Measurements from ENCODE around the gene B3GAT3.

B3GAT3 gene

GRCh38 chr11:62656796-62657429, 35.1 kb upstream of the B3GAT3 start:
- CTCF ChIA-PET: interaction anchor here (0.7 to 1.6 kb wide), 5 partner anchors 18 to 104 kb away, joined by 3 to 9 read pairs (median 3); partner anchors contain the start of gene TUT1
- no peak overlapping the region for H3K27ac ChIP-seq (ENCODE audit: extremely low read depth, low read depth, low read length)
- no peaks in the 10 kb centered on the region for H3K9me3 ChIP-seq (ENCODE audit: control insufficient read depth, insufficient read depth, low read depth, low read length)
- POLR2A ChIA-PET: interaction anchor here (1.0 to 4.6 kb wide), 6 partner anchors 8 to 184 kb away, joined by 3 to 72 read pairs (median 9); partner anchors contain the start of genes C11orf98, CSKMT, GANAB and LBHD1
- TF ChIP-seq SETDB1 (IDR thresholded peaks at IDR 0.05; ENCODE audit: insufficient read length, low read length) (no peak), ZNF132 (tag by site-specific recombination; IDR thresholded peaks at IDR 0.05; ENCODE audit: borderline replicate concordance) (no peak), ZNF692 (tag by site-specific recombination; IDR thresholded peaks at IDR 0.05) (no peak), ZNF626 (tag by site-specific recombination; IDR thresholded peaks at IDR 0.05) (no peak), ZNF223 (tag by site-specific recombination; IDR thresholded peaks at IDR 0.05) (no peak), ZNF501 (tag by site-specific recombination; IDR thresholded peaks at IDR 0.05) (no peak), ZNF837 (tag by site-specific recombination; IDR thresholded peaks at IDR 0.05) (no peak)
- no peaks in the 10 kb centered on the region for H3K36me3 ChIP-seq (ENCODE audit: control insufficient read depth in 2 of 2, insufficient read depth in 1 of 2, low read length in 2 of 2)
- H3K4me3 ChIP-seq (ENCODE audit: low read depth, low read length): no peak overlapping the region
- no peaks in the 10 kb centered on the region for H3K4me1 ChIP-seq (ENCODE audit: control insufficient read depth, insufficient read depth, low read length)

GRCh38 chr11:62654297-62654696, 32.5 kb upstream of the B3GAT3 start:
- Histone ChIP-seq H3K36me3 (ENCODE audit: control insufficient read depth in 2 of 2, insufficient read depth in 1 of 2, low read length in 2 of 2) (peaks cover 0 to 12% of the 10 kb centered on the region in 2 experiments; a peak in 1 of 3 replicates), H3K4me1 (ENCODE audit: control insufficient read depth, insufficient read depth, low read length) (no peaks in the 10 kb centered on the region), H3K4me3 (ENCODE audit: low read depth, low read length) (no peak overlapping the region), H3K27ac (ENCODE audit: extremely low read depth, low read depth, low read length) (peak overlapping the region; percentile 22; the same call in 1 of the 2 replicates), H3K9me3 (ENCODE audit: control insufficient read depth, insufficient read depth, low read depth, low read length) (no peaks in the 10 kb centered on the region)
- TF ChIP-seq ZNF121 (tag by site-specific recombination; IDR thresholded peaks at IDR 0.05): peak; percentile 77; the same call in 1 of the 2 replicates
- no peak for TF ChIP-seq ZNF624 (tag by site-specific recombination; IDR thresholded peaks at IDR 0.05)
- ChIA-PET POLR2A (interaction anchor here (1.8 to 4.6 kb wide), 4 partner anchors 11 to 80 kb away, joined by 5 to 72 read pairs (median 30); partner anchors contain the start of genes B3GAT3, C11orf98, CSKMT and EEF1G), CTCF (interaction anchor here (1.2 to 1.7 kb wide), 3 partner anchors 10 to 132 kb away, joined by 3 read pairs; no protein-coding TSS in a partner anchor)

DNA sequence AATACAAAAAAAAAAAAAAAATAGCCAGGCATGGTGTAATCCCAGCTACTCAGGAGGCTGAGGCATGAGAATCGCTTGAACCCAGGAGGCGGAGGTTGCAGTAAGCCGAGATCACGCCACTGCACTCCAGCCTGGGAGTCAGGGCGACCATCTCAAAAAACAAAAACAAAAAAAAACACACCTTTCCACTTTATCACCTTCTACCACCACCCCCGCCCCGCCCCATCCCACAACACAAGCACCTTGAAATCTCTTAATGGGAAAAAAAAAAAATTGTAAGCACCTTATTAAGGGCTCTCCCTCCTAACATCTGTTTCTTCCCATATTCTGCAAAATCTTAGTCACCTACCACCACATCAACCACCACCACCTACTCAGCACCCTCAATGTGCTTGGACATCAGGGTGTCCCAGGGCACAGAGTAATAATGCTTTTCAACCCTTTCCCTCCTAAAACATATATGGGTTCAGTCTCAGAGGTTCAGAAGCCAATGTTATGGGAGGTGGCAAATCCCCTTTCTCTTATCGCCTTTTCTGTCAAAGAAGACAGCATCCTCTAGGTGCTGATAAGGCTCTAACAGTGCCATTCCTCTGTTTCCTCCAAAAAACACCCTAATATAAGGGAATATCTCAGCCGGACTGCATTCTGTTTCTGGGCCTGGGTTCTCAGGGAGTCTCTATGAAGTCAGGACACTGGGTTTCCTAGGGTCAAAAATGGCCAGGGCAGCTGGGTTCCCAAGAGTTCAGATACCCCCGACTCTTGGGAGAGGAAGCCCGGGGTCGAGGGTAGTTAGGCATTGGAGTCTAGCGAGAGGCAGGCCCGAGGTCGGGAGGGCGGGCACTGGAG, 30.6 kb upstream of the B3GAT3 start:
- Histone ChIP-seq H3K9me3 (ENCODE audit: control insufficient read depth, insufficient read depth, low read depth, low read length) (no peaks in the 10 kb centered on the region), H3K27ac (ENCODE audit: extremely low read depth, low read depth, low read length) (peak overlapping the region; percentile 70), H3K36me3 (ENCODE audit: control insufficient read depth in 2 of 2, insufficient read depth in 1 of 2, low read length in 2 of 2) (peaks cover 0 to 31% of the 10 kb centered on the region in 2 experiments; a peak in 1 of 3 replicates), H3K4me3 (ENCODE audit: low read depth, low read length) (peak overlapping the region; percentile 99), H3K4me1 (ENCODE audit: control insufficient read depth, insufficient read depth, low read length) (no peaks in the 10 kb centered on the region)
- ChIA-PET CTCF (interaction anchor here (0.7 kb wide), 1 partner anchor 32 kb away, joined by 4 read pairs; no protein-coding TSS in a partner anchor), POLR2A (interaction anchor here (0.7 to 4.6 kb wide), 25 partner anchors 11 to 189 kb away, joined by 3 to 90 read pairs (median 6); partner anchors contain the start of genes B3GAT3, C11orf98, CSKMT and EEF1G)
- TF ChIP-seq ZBTB10 (tag by site-specific recombination; IDR thresholded peaks at IDR 0.05): no peak
- no peak for TF ChIP-seq ZNF518A (tag by site-specific recombination; conservative IDR thresholded peaks at IDR 0.05; ENCODE audit: low read depth)
